HEK293T (cell line): ENCODE data around the gene TNXB.

Experiments used
- ARNT ChIP-seq: fragments of 450-650 bp; IDR thresholded peaks from 2 replicates; pipeline ENCODE4 v1.6.1; 2017; ENCODE audit warnings: mild to moderate bottlenecking
- ELF4 ChIP-seq: fragments of 450-650 bp; IDR thresholded peaks from 2 replicates; pipeline ENCODE4 v1.6.1; 2017; ENCODE audit warnings: antibody characterized with exemption
- FOXK2 ChIP-seq: fragments of 450-650 bp; IDR thresholded peaks from 2 replicates; pipeline ENCODE4 v1.6.1; 2016; ENCODE audit warnings: mild to moderate bottlenecking
- FOXM1 ChIP-seq: fragments of 450-650 bp; IDR thresholded peaks from 2 replicates; pipeline ENCODE4 v1.6.1; 2017; ENCODE audit warnings: mild to moderate bottlenecking, borderline replicate concordance
- HDGF ChIP-seq: fragments of 450-650 bp; IDR thresholded peaks from 2 replicates; pipeline ENCODE4 v1.6.1; 2017; ENCODE audit warnings: antibody characterized with exemption, borderline replicate concordance
- NFRKB ChIP-seq: fragments of 450-650 bp; IDR thresholded peaks from 2 replicates; pipeline ENCODE4 v1.6.1; 2016; ENCODE audit warnings: mild to moderate bottlenecking, moderate library complexity
- SP1 ChIP-seq: fragments of 450-650 bp; IDR thresholded peaks from 2 replicates; pipeline ENCODE4 v1.6.1; 2017
- TARDBP ChIP-seq: fragments of 450-650 bp; IDR thresholded peaks from 2 replicates; pipeline ENCODE4 v1.6.1; 2016
- ZNF384 ChIP-seq: fragments of 450-650 bp; IDR thresholded peaks from 2 replicates; pipeline ENCODE4 v1.6.1; 2016

DNA sequence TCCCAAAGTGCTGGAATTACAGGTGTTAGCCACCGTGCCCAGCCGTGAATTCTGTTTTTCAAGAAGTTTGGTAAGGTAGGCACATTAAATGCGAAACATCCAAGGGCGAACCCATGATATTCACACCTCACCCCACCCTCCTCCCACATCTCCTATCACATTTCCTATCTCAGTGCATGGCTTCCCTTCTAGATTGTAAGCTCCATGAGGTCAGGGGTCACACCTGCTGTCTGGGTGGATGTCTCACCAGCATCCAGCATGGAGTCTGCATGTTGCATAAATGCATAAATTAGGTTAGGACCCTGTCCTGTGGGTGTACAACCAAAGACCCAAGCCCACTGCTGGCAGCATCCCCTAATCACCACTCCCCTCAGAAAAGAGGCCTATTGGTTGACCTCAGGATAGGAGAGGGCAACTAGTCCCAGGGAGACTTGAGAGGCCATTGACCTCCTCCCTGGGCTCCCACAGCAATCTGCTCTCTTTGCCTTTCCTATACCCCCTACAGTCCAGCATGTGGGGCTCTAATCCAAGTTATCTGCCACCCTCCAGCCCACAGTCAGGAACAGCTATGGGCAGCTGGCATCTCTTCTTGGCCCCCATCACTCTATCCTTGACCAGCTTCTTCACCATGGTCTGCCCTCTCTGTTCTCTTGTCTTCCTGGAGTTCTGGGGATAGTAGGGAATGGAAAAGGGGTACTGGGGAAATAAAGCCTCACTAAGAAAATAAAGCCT, 38.4 kb upstream of the TNXB start:
- TF ChIP-seq ARNT (no peak), FOXK2 (no peak), SP1 (no peak), ZNF384 (no peak), ELF4 (no peak), FOXM1 (no peak), NFRKB (no peak), TARDBP (no peak), HDGF (no peak)
